ENCODE results near the gene MAP3K7CL. TPM values are rescaled to one million over a fixed set of nuclear protein-coding genes. Genes with fewer than 3 reads are reported as not detected.

Gene MAP3K7CL
- total RNA-seq, 2 donors from 2014 or later, result 20.3 to 41.2 TPM

GRCh38 chr21:29085106-29085752 is 45.2 kb upstream of the MAP3K7CL start:
- H3K4me1 ChIP-seq (ENCODE audit: control insufficient read depth in 1 of 2, low read depth in 2 of 2), result peaks cover 22 to 43% of the 10 kb centered on the region in 2 donors
- no peaks in the 10 kb centered on the region for H3K9me3 ChIP-seq
- ATAC-seq (ENCODE audit: insufficient number of reproducible peaks, low FRiP score, low read depth) (no peak), DNase-seq (ENCODE audit: low spot score) (no peak)
- H3K27me3 ChIP-seq (replicated peaks; ENCODE audit: insufficient read depth), result no peaks in the 10 kb centered on the region
- no peak for TF ChIP-seq CTCF (IDR thresholded peaks at IDR 0.05)
- H3K27ac ChIP-seq, result peak overlapping the region in 1 of 2 donors; percentile 40
- peak overlapping the region; percentile 1 for H3K4me3 ChIP-seq
- H3K36me3 ChIP-seq, result no peaks in the 10 kb centered on the region

- H3K4me3 ChIP-seq, result no peak overlapping the region
- TF ChIP-seq CTCF (IDR thresholded peaks at IDR 0.05), result no peak
- ATAC-seq (ENCODE audit: insufficient number of reproducible peaks, low FRiP score, low read depth) (no peak), DNase-seq (ENCODE audit: low spot score) (no peak)
- peaks cover 15 to 36% of the 10 kb centered on the region in 2 donors for H3K4me1 ChIP-seq (ENCODE audit: control insufficient read depth in 1 of 2, low read depth in 2 of 2)
- H3K27ac ChIP-seq, result peak overlapping the region in 1 of 2 donors; percentile 3
- H3K9me3 ChIP-seq, result no peaks in the 10 kb centered on the region
- no peaks in the 10 kb centered on the region for H3K27me3 ChIP-seq (replicated peaks; ENCODE audit: insufficient read depth)
- no peaks in the 10 kb centered on the region for H3K36me3 ChIP-seq
These were observed 39.4 kb upstream of the MAP3K7CL start for GRCh38 chr21:29091033-29091432.

- Histone ChIP-seq H3K9me3 (no peaks in the 10 kb centered on the region), H3K36me3 (no peaks in the 10 kb centered on the region), H3K27me3 (replicated peaks; ENCODE audit: insufficient read depth) (no peaks in the 10 kb centered on the region), H3K4me1 (ENCODE audit: control insufficient read depth in 1 of 2, low read depth in 2 of 2) (peaks cover 15 to 27% of the 10 kb centered on the region in 2 donors), H3K27ac (peak overlapping the region in 1 of 2 donors; percentile 22), H3K4me3 (peak overlapping the region; percentile 21)
- DNase-seq (ENCODE audit: low spot score) (no peak), ATAC-seq (ENCODE audit: insufficient number of reproducible peaks, low FRiP score, low read depth) (peak; percentile 17)
- no peak for TF ChIP-seq CTCF (IDR thresholded peaks at IDR 0.05)
These were observed 38.1 kb upstream of the MAP3K7CL start for GRCh38 chr21:29092102-29092959.

GRCh38 chr21:29096218-29097015 is 34.0 kb upstream of the MAP3K7CL start:
- no peak for TF ChIP-seq CTCF (IDR thresholded peaks at IDR 0.05)
- no peak overlapping the region for H3K4me3 ChIP-seq

More at GRCh38 chr21:29096218-29097015, 34.0 kb upstream of the MAP3K7CL start:
- DNase-seq (ENCODE audit: low spot score) (no peak), ATAC-seq (ENCODE audit: insufficient number of reproducible peaks, low FRiP score, low read depth) (no peak)
- Histone ChIP-seq H3K27me3 (replicated peaks; ENCODE audit: insufficient read depth) (no peaks in the 10 kb centered on the region), H3K27ac (no peak overlapping the region), H3K36me3 (no peaks in the 10 kb centered on the region), H3K9me3 (no peaks in the 10 kb centered on the region), H3K4me1 (ENCODE audit: control insufficient read depth in 1 of 2, low read depth in 2 of 2) (peaks cover 2 to 18% of the 10 kb centered on the region in 2 donors)
